Left ventricle myocardium inferior (tissue), 1 donor: Measurements from ENCODE around the gene RBFOX2. TPM values are rescaled to one million over a fixed set of nuclear protein-coding genes. Genes with fewer than 3 reads are reported as not detected.
"Not testable (repeated sequence)": the region's sequence is repeated elsewhere in the genome, so short reads cannot be mapped to it uniquely, and the experiment has no call there.

Experiments
- DNase-seq: peaks from one replicate; pipeline ENCODE4 v3.0.0-alpha.2; 2020
- H3K27ac ChIP-seq: fragments of 200-600 bp; replicated peaks from 2 replicates; pipeline ENCODE4 v1.8.0; 2021
- H3K27me3 ChIP-seq: fragments of 200-600 bp; 2 replicates; pipeline ENCODE4 v1.8.0; 2021; ENCODE audit warnings: low read depth
- H3K36me3 ChIP-seq: fragments of 200-600 bp; 2 replicates; pipeline ENCODE4 v1.8.0; 2021
- H3K4me1 ChIP-seq: fragments of 200-600 bp; 2 replicates; pipeline ENCODE4 v1.8.0; 2021
- H3K4me3 ChIP-seq: fragments of 200-600 bp; 2 replicates; pipeline ENCODE4 v1.8.0; 2021; ENCODE audit warnings: mild to moderate bottlenecking, moderate library complexity
- H3K9me3 ChIP-seq: fragments of 200-600 bp; replicated peaks from 2 replicates; pipeline ENCODE4 v1.8.0; 2021
- CTCF ChIP-seq: fragments of 200-600 bp; IDR thresholded peaks from 2 replicates; pipeline ENCODE4 v1.8.0; 2021; ENCODE audit warnings: antibody characterized with exemption, mild to moderate bottlenecking, borderline replicate concordance
- intact Hi-C: fragments of 100-400 bp; cut with micrococcal nuclease; formaldehyde crosslinking; loops from one replicate; pipeline ENCODE4 v1.11.0; 2022
- total RNA-seq: library from RNA; stranded (reverse); fragmentation: NEBNext Ultra II Directional; extraction: Animal tissue kit (Norgen Biotek cat#: 25700); gene quantifications from one replicate; pipeline ENCODE4 v1.2.1, GENCODE V29; 2021
- donor health status: DM: no; HTN: yes; CAD: no; lungs with severe emphysema.

The RBFOX2 gene
- total RNA-seq, 1 donor from 2014 or later = 75.4 TPM

- H3K4me3 ChIP-seq = peak overlapping the region; percentile 90
- peak overlapping the region; percentile 92 for H3K27ac ChIP-seq
- no peaks in the 10 kb centered on the region for H3K27me3 ChIP-seq
- intact Hi-C loops = no loop called here
- no peaks in the 10 kb centered on the region for H3K36me3 ChIP-seq
- no peaks in the 10 kb centered on the region for H3K9me3 ChIP-seq
- H3K4me1 ChIP-seq = peaks cover 47% of the 10 kb centered on the region
- DNase-seq = no peak
- no peak for TF ChIP-seq CTCF
Observed at GRCh38 chr22:36027579-36027934, 1.1 kb downstream of the RBFOX2 start.

- TF ChIP-seq CTCF = no peak
- no peaks in the 10 kb centered on the region for H3K9me3 ChIP-seq
- intact Hi-C loops = no loop called here
- H3K36me3 ChIP-seq = no peaks in the 10 kb centered on the region
- no peaks in the 10 kb centered on the region for H3K27me3 ChIP-seq
- no peak for DNase-seq
- peak overlapping the region; percentile 92 for H3K27ac ChIP-seq
- H3K4me1 ChIP-seq = peaks cover 55% of the 10 kb centered on the region
- peak overlapping the region; percentile 90 for H3K4me3 ChIP-seq
Observed at GRCh38 chr22:36026741-36027140, 1.9 kb downstream of the RBFOX2 start.

- H3K36me3 ChIP-seq = no peaks in the 10 kb centered on the region
- no peak overlapping the region for H3K4me3 ChIP-seq
- peak overlapping the region; percentile 43 for H3K27ac ChIP-seq
- TF ChIP-seq CTCF = no peak
- intact Hi-C loops = no loop called here
- no peaks in the 10 kb centered on the region for H3K9me3 ChIP-seq
- H3K4me1 ChIP-seq = peaks cover 66% of the 10 kb centered on the region
- no peaks in the 10 kb centered on the region for H3K27me3 ChIP-seq
- no peak for DNase-seq
Observed at GRCh38 chr22:36022697-36023096, 5.9 kb downstream of the RBFOX2 start.

GRCh38 chr22:36022162-36022561 is 6.5 kb downstream of the RBFOX2 start:
- Histone ChIP-seq H3K4me1 (peaks cover 66% of the 10 kb centered on the region), H3K9me3 (no peaks in the 10 kb centered on the region), H3K27ac (peak overlapping the region; percentile 43), H3K4me3 (no peak overlapping the region), H3K36me3 (no peaks in the 10 kb centered on the region), H3K27me3 (no peaks in the 10 kb centered on the region)
- DNase-seq = no peak
- TF ChIP-seq CTCF = no peak
- intact Hi-C loops = no loop called here

- Histone ChIP-seq H3K9me3 (no peaks in the 10 kb centered on the region), H3K27ac (peak overlapping the region; percentile 43), H3K4me1 (peaks cover 66% of the 10 kb centered on the region), H3K4me3 (no peak overlapping the region), H3K36me3 (no peaks in the 10 kb centered on the region), H3K27me3 (no peaks in the 10 kb centered on the region)
- TF ChIP-seq CTCF = no peak
- DNase-seq = no peak
- intact Hi-C loops = no loop called here
Observed at GRCh38 chr22:36021606-36022153, 6.9 kb downstream of the RBFOX2 start.

GRCh38 chr22:36020865-36021264 is 7.8 kb downstream of the RBFOX2 start:
- intact Hi-C loops, H3K27me3 ChIP-seq, H3K36me3 ChIP-seq, H3K4me3 ChIP-seq, DNase-seq, H3K9me3 ChIP-seq, H3K27ac ChIP-seq: not testable (repeated sequence)
- peaks cover 66% of the 10 kb centered on the region for H3K4me1 ChIP-seq
